ENCODE data around the gene ERBB3.
"Not testable (repeated sequence)": the region's sequence is repeated elsewhere in the genome, so short reads cannot be mapped to it uniquely, and the experiment has no call there.

The ERBB3 gene

GRCh38 chr12:56042843-56043242 is 37.1 kb upstream of the ERBB3 start:
- Histone ChIP-seq H3K4me1 (ENCODE audit: control insufficient read depth in 1 of 2, insufficient read depth in 2 of 2, low read length in 2 of 2) (peaks cover 22 to 23% of the 10 kb centered on the region in 2 donors), H3K27me3 (ENCODE audit: control insufficient read depth in 1 of 2, insufficient read depth in 2 of 2, low read length in 2 of 2) (no peaks in the 10 kb centered on the region), H3K4me3 (ENCODE audit: low read depth in 1 of 2, low read length in 2 of 2) (peak overlapping the region; percentile 82 to 98), H3K9ac (ENCODE audit: low read depth in 1 of 2, low read length in 2 of 2) (peak overlapping the region; percentile 79 to 99), H3K27ac (ENCODE audit: low read depth, low read length) (no peak overlapping the region), H3K9me3 (ENCODE audit: control insufficient read depth in 1 of 2, low read length in 2 of 2) (no peaks in the 10 kb centered on the region), H3K36me3 (ENCODE audit: control insufficient read depth in 1 of 2, insufficient read depth in 2 of 2, low read length in 2 of 2) (peaks cover 10 to 31% of the 10 kb centered on the region in 2 donors)

GRCh38 chr12:56046027-56046780 is 33.8 kb upstream of the ERBB3 start:
- Histone ChIP-seq H3K4me1 (ENCODE audit: control insufficient read depth in 1 of 2, insufficient read depth in 2 of 2, low read length in 2 of 2) (peaks cover 18% of the 10 kb centered on the region in 2 donors), H3K27ac (ENCODE audit: low read depth, low read length) (no peak overlapping the region), H3K36me3 (ENCODE audit: control insufficient read depth in 1 of 2, insufficient read depth in 2 of 2, low read length in 2 of 2) (peaks cover 10 to 31% of the 10 kb centered on the region in 2 donors), H3K27me3 (ENCODE audit: control insufficient read depth in 1 of 2, insufficient read depth in 2 of 2, low read length in 2 of 2) (no peaks in the 10 kb centered on the region), H3K4me3 (ENCODE audit: low read depth in 1 of 2, low read length in 2 of 2) (no peak overlapping the region), H3K9me3 (ENCODE audit: control insufficient read depth in 1 of 2, low read length in 2 of 2) (no peaks in the 10 kb centered on the region), H3K9ac (ENCODE audit: low read depth in 1 of 2, low read length in 2 of 2) (no peak overlapping the region)

GRCh38 chr12:56053407-56053893 is 26.5 kb upstream of the ERBB3 start:
- Histone ChIP-seq H3K27me3 (ENCODE audit: control insufficient read depth in 1 of 2, insufficient read depth in 2 of 2, low read length in 2 of 2) (no peaks in the 10 kb centered on the region), H3K9me3 (ENCODE audit: control insufficient read depth in 1 of 2, low read length in 2 of 2) (no peaks in the 10 kb centered on the region), H3K4me3 (ENCODE audit: low read depth in 1 of 2, low read length in 2 of 2) (no peak overlapping the region), H3K36me3 (ENCODE audit: control insufficient read depth in 1 of 2, insufficient read depth in 2 of 2, low read length in 2 of 2) (no peaks in the 10 kb centered on the region), H3K4me1 (ENCODE audit: control insufficient read depth in 1 of 2, insufficient read depth in 2 of 2, low read length in 2 of 2) (no peaks in the 10 kb centered on the region), H3K9ac (ENCODE audit: low read depth in 1 of 2, low read length in 2 of 2) (no peak overlapping the region), H3K27ac (ENCODE audit: low read depth, low read length) (no peak overlapping the region)

GRCh38 chr12:56059964-56060363 is 20.0 kb upstream of the ERBB3 start:
- H3K27ac ChIP-seq (ENCODE audit: low read depth, low read length); H3K9ac ChIP-seq (ENCODE audit: low read depth in 1 of 2, low read length in 2 of 2); H3K4me1 ChIP-seq (ENCODE audit: control insufficient read depth in 1 of 2, insufficient read depth in 2 of 2, low read length in 2 of 2); H3K36me3 ChIP-seq (ENCODE audit: control insufficient read depth in 1 of 2, insufficient read depth in 2 of 2, low read length in 2 of 2); H3K4me3 ChIP-seq (ENCODE audit: low read depth in 1 of 2, low read length in 2 of 2); H3K9me3 ChIP-seq (ENCODE audit: control insufficient read depth in 1 of 2, low read length in 2 of 2); H3K27me3 ChIP-seq (ENCODE audit: control insufficient read depth in 1 of 2, insufficient read depth in 2 of 2, low read length in 2 of 2): not testable (repeated sequence)

GRCh38 chr12:56061982-56062381 is 18.0 kb upstream of the ERBB3 start:
- Histone ChIP-seq H3K27ac (ENCODE audit: low read depth, low read length) (no peak overlapping the region), H3K9ac (ENCODE audit: low read depth in 1 of 2, low read length in 2 of 2) (no peak overlapping the region), H3K27me3 (ENCODE audit: control insufficient read depth in 1 of 2, insufficient read depth in 2 of 2, low read length in 2 of 2) (no peaks in the 10 kb centered on the region)

GRCh38 chr12:56062996-56063395 is 17.0 kb upstream of the ERBB3 start:
- Histone ChIP-seq H3K4me1 (ENCODE audit: control insufficient read depth in 1 of 2, insufficient read depth in 2 of 2, low read length in 2 of 2) (no peaks in the 10 kb centered on the region), H3K27ac (ENCODE audit: low read depth, low read length) (no peak overlapping the region), H3K36me3 (ENCODE audit: control insufficient read depth in 1 of 2, insufficient read depth in 2 of 2, low read length in 2 of 2) (no peaks in the 10 kb centered on the region), H3K9me3 (ENCODE audit: control insufficient read depth in 1 of 2, low read length in 2 of 2) (no peaks in the 10 kb centered on the region), H3K4me3 (ENCODE audit: low read depth in 1 of 2, low read length in 2 of 2) (no peak overlapping the region), H3K9ac (ENCODE audit: low read depth in 1 of 2, low read length in 2 of 2) (no peak overlapping the region), H3K27me3 (ENCODE audit: control insufficient read depth in 1 of 2, insufficient read depth in 2 of 2, low read length in 2 of 2) (no peaks in the 10 kb centered on the region)

More at GRCh38 chr12:56061982-56062381, 18.0 kb upstream of the ERBB3 start:
- no peak overlapping the region for H3K4me3 ChIP-seq (ENCODE audit: low read depth in 1 of 2, low read length in 2 of 2)
- no peaks in the 10 kb centered on the region for H3K4me1 ChIP-seq (ENCODE audit: control insufficient read depth in 1 of 2, insufficient read depth in 2 of 2, low read length in 2 of 2)
- no peaks in the 10 kb centered on the region for H3K9me3 ChIP-seq (ENCODE audit: control insufficient read depth in 1 of 2, low read length in 2 of 2)
- H3K36me3 ChIP-seq (ENCODE audit: control insufficient read depth in 1 of 2, insufficient read depth in 2 of 2, low read length in 2 of 2) = no peaks in the 10 kb centered on the region

- Histone ChIP-seq H3K36me3 (ENCODE audit: control insufficient read depth in 1 of 2, insufficient read depth in 2 of 2, low read length in 2 of 2) (no peaks in the 10 kb centered on the region), H3K9ac (ENCODE audit: low read depth in 1 of 2, low read length in 2 of 2) (no peak overlapping the region), H3K4me3 (ENCODE audit: low read depth in 1 of 2, low read length in 2 of 2) (no peak overlapping the region)
Observed at GRCh38 chr12:56071648-56072047, 8.3 kb upstream of the ERBB3 start.

GRCh38 chr12:56074396-56074795 is 5.6 kb upstream of the ERBB3 start:
- Histone ChIP-seq H3K27me3 (ENCODE audit: control insufficient read depth in 1 of 2, insufficient read depth in 2 of 2, low read length in 2 of 2) (no peaks in the 10 kb centered on the region), H3K9me3 (ENCODE audit: control insufficient read depth in 1 of 2, low read length in 2 of 2) (no peaks in the 10 kb centered on the region), H3K4me1 (ENCODE audit: control insufficient read depth in 1 of 2, insufficient read depth in 2 of 2, low read length in 2 of 2) (peaks cover 0 to 5% of the 10 kb centered on the region in 2 donors)

More at GRCh38 chr12:56071648-56072047, 8.3 kb upstream of the ERBB3 start:
- no peaks in the 10 kb centered on the region for H3K27me3 ChIP-seq (ENCODE audit: control insufficient read depth in 1 of 2, insufficient read depth in 2 of 2, low read length in 2 of 2)
- no peaks in the 10 kb centered on the region for H3K4me1 ChIP-seq (ENCODE audit: control insufficient read depth in 1 of 2, insufficient read depth in 2 of 2, low read length in 2 of 2)
- H3K9me3 ChIP-seq (ENCODE audit: control insufficient read depth in 1 of 2, low read length in 2 of 2) = no peaks in the 10 kb centered on the region
- H3K27ac ChIP-seq (ENCODE audit: low read depth, low read length) = no peak overlapping the region

GRCh38 chr12:56077966-56078365 is 2.0 kb upstream of the ERBB3 start:
- not testable (repeated sequence) for H3K9ac ChIP-seq (ENCODE audit: low read depth in 1 of 2, low read length in 2 of 2); H3K27me3 ChIP-seq (ENCODE audit: control insufficient read depth in 1 of 2, insufficient read depth in 2 of 2, low read length in 2 of 2); H3K27ac ChIP-seq (ENCODE audit: low read depth, low read length); H3K9me3 ChIP-seq (ENCODE audit: control insufficient read depth in 1 of 2, low read length in 2 of 2); H3K4me3 ChIP-seq (ENCODE audit: low read depth in 1 of 2, low read length in 2 of 2); H3K36me3 ChIP-seq (ENCODE audit: control insufficient read depth in 1 of 2, insufficient read depth in 2 of 2, low read length in 2 of 2)
- H3K4me1 ChIP-seq (ENCODE audit: control insufficient read depth in 1 of 2, insufficient read depth in 2 of 2, low read length in 2 of 2) = peaks cover 8 to 24% of the 10 kb centered on the region in 2 donors

More at GRCh38 chr12:56074396-56074795, 5.6 kb upstream of the ERBB3 start:
- H3K9ac ChIP-seq (ENCODE audit: low read depth in 1 of 2, low read length in 2 of 2) = no peak overlapping the region
- no peak overlapping the region for H3K4me3 ChIP-seq (ENCODE audit: low read depth in 1 of 2, low read length in 2 of 2)
- no peaks in the 10 kb centered on the region for H3K36me3 ChIP-seq (ENCODE audit: control insufficient read depth in 1 of 2, insufficient read depth in 2 of 2, low read length in 2 of 2)
- H3K27ac ChIP-seq (ENCODE audit: low read depth, low read length) = no peak overlapping the region

GRCh38 chr12:56078427-56078826 is 1.5 kb upstream of the ERBB3 start:
- Histone ChIP-seq H3K36me3 (ENCODE audit: control insufficient read depth in 1 of 2, insufficient read depth in 2 of 2, low read length in 2 of 2) (peaks cover under 1 to 3% of the 10 kb centered on the region in 2 donors), H3K27me3 (ENCODE audit: control insufficient read depth in 1 of 2, insufficient read depth in 2 of 2, low read length in 2 of 2) (no peaks in the 10 kb centered on the region), H3K27ac (ENCODE audit: low read depth, low read length) (no peak overlapping the region), H3K9me3 (ENCODE audit: control insufficient read depth in 1 of 2, low read length in 2 of 2) (no peaks in the 10 kb centered on the region), H3K4me1 (ENCODE audit: control insufficient read depth in 1 of 2, insufficient read depth in 2 of 2, low read length in 2 of 2) (peaks cover 12 to 29% of the 10 kb centered on the region in 2 donors), H3K9ac (ENCODE audit: low read depth in 1 of 2, low read length in 2 of 2) (no peak overlapping the region), H3K4me3 (ENCODE audit: low read depth in 1 of 2, low read length in 2 of 2) (peak overlapping the region in 1 of 2 donors; percentile 83)

All from duodenal mucosa (tissue), 2 donors.